AG20443 (cell line): ENCODE results near the gene ARF1.

ENCODE experiments used
- DNase-seq: peaks from one replicate; pipeline ENCODE4 v3.0.0; 2012; ENCODE audit warnings: low spot score, mixed read lengths

ARF1 gene

GRCh38 chr1:228082214-228082917 lies at the start of gene ARF1:
Gene ARF1 (plus strand): TSS chr1:228082708. CDS start chr1:228097115, 14,407 bp downstream.
- DNase-seq = peak; percentile 100

DNA sequence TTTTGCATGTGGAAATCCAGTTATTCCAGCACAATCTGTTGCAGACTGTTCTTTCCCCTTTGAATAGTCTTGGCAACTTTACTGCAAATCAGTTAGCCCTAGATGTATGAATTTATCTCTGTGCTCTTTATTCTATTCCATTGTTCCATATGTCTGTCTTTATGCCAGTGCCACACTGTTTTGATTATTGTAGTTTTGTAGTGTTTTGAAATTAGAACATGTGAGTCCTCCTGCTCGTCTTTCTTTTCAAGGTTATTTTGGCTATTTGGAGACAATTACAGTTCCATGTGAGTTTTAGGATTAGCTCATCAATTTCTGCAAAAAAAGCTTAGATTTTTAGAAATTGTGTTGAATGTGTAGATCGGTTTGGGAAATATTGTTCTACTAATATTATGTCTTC lies 49.1 kb upstream of the ARF1 start:
- no peak for DNase-seq

DNA sequence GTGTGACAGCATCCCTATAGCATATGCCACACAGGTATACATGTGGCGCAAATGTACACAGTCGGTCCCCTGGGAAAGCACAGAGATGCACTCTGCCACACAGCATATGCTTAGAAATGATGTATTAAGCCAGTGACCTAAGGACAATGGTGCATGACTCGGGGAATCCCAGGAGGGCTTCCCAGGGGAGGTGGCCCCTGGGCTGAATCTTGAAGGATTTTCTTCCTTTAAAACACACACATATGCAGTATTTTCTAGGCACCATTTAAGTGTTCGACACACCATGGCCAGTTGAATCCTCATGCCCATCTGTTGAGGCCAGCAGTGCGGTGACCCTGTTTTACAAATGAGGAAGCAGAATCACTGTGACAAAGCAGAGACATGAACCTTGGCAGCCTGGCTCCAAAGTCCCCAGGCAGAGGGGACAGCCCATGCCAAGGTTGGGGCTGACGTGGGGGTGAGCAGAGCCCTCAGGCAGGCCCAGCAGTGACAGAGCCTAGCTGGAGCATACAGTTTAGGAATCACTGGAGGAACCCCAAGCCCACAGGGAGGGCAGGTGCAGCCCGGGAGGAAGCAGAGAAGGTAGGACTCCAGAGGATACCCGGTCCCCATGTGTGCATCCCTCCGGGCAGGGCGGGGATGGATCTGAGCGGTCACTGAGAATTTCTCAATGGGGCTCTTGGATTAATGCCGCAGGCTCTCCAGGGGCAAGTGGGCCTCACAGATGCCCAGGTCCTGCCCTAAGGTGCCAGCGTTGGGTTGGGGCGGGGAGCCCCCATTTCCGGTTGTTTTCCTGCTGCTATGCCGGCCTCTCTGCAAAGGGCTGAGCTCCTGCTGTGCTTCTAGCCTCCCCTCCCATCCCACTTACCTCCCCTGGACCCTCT lies 47.3 kb upstream of the ARF1 start:
- DNase-seq = no peak

DNA sequence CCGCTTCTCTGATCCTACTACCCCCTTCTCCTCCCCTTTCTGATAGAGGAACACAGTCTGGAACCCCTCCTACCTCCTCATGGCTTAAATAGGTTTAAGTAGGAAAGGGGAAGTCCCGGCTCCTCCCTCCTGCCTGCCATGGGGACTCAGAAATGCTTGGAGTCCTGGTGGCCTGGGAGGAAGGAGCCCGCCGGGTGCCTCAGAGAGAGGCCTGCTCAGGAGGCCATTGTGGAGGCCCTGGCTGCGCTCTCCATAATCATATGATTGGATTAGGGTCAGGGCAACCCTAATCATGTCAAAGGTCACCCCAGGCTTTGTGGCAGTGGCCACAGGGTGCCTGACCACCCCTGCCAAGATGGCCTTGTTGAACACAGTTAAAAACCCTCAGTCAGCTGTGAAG lies 46.7 kb upstream of the ARF1 start:
- no peak for DNase-seq

- no peak for DNase-seq
Measured at GRCh38 chr1:228036701-228037231, 45.7 kb upstream of the ARF1 start.

- peak; percentile 56 for DNase-seq
Measured at GRCh38 chr1:228037401-228038386, 44.8 kb upstream of the ARF1 start.

- DNase-seq = no peak
Measured at GRCh38 chr1:228038387-228039005, 44.0 kb upstream of the ARF1 start.

DNA sequence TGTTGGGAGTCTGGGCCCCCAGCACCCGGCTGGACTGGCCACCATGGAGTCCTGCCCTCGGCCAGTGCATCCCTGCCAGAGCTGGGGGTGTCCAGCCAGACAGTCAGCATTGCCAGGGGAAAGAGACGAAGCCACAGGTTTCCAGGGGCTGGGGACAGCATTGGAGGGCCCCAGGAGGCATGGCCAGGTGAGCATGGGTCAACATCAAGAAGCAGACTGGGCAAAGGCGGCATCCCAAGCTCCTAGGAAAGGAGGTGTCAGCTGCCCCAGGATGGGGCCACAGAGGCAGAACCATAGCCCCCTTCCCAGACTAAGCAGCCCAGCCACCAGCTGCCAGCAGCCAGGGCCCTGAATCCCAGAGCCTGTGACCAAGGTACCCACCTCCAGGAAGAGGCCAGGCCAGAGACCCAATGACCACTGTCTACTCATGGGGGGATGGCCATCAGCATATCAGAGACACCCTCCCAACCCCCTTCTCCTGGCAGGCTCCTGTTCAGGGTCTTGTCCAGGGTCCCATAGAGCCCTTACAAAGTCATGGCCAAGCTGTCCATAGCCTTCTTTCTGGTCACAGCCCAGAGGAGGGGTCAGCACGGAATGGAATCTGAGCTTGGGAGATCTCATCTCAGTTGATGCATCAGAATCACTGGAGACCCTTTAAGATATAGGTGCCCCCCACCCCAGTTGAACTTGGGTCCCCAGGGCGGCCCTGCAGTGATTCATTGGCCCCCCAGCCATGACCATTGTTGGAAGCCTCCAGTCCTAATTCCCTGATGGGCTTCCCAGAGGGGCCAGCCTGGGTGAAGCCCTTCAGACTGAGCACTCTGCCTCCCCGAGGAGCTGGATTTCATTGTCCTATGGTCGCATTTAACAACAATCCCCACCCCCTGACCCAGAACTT lies 43.3 kb upstream of the ARF1 start:
- no peak for DNase-seq

DNA sequence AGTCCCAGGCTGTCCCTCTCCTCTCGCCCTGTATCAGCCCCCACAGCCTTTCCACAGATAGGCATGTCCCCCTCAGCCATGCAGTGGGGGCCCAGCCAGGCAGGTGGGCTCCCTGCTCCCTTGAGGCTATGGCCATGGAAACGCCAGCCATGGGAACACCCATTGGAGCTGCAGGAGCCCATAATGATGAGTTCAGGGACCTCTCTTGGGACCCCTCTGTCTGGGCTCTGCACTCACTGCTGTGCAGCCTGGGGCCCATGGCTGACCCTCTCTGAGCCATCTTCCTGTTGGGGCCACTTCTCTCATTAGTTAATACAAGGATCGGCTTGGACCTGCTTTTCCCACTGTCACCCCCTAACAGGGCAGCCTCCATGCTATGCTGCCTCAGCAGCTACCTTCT lies 42.5 kb upstream of the ARF1 start:
- no peak for DNase-seq

DNA sequence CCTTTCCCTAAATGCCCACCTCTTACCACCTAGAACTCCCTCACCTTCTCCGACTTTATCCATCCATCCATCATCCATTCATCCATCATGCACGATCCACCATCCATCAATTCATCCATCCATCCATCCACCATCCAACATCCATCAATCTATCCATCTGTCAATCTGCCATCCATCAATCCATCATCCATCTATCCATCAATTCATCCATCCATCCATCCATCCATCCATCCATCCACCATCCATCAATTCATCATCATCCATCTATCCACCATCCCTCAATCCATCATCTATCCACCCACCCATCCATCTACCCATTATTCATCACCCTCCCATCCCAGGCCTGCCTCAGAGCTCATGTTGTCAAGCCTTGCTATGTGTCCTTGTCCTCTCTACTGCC lies 41.2 kb upstream of the ARF1 start:
- no peak for DNase-seq

DNA sequence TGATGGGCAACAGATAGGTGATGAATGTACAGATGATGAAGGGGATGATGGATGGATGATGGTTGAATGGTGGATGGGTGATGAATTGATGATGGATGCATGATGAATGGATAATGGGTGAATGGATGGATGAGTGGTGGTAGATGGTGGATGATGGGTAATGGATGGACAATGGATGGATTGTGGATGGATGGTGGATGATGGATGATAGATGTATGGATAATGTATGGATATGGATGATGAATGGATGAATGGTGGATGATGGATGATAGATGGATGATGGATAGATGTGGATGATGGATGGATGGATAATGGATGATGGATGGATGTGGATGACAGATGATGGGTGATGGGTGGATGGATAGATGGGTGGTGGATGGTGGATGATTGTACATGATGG lies 40.0 kb upstream of the ARF1 start:
- DNase-seq = no peak

- DNase-seq = no peak
Measured at GRCh38 chr1:228043281-228043848, 39.1 kb upstream of the ARF1 start.

DNA sequence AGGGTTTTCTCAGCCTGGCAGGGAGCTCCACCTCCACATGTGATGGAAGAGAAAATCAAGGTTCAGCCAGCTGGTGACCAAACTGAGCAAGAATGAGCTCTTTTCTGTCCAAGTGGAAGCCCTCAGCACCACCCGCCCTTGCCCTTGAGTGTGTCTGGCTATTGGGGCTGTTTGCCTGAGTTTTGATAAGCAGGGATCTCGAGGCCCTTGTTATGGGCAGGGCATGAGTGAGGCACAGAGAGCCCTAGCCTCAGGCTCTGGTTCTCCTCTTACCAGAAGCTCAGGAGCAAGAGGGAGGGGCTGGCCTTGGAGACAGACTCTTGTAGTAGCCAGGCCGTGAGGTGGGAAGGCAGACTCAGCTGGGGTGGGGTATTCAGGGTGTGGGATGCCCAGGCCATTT lies 37.5 kb upstream of the ARF1 start:
- peak; percentile 55 for DNase-seq

DNA sequence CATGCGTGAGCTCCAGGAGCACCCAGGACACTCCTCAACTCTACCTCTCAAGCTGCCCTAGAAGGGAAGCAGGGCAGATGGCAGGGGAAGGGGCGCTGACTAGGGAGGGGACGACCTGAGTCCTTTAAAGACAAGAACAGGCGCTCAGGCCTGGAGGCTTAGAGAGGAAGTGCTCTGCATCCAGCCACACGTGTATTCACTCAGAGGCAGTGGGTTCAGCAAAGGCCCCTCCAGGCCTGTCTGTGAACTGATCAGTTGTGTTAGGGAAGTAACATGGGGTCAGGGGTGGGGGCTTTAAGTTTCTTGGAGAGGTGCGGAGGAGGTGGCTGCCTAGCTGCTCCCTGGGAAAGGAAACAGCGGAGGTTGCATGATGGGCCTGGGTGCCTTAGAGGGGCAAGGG lies 37.1 kb upstream of the ARF1 start:
- DNase-seq = no peak

DNA sequence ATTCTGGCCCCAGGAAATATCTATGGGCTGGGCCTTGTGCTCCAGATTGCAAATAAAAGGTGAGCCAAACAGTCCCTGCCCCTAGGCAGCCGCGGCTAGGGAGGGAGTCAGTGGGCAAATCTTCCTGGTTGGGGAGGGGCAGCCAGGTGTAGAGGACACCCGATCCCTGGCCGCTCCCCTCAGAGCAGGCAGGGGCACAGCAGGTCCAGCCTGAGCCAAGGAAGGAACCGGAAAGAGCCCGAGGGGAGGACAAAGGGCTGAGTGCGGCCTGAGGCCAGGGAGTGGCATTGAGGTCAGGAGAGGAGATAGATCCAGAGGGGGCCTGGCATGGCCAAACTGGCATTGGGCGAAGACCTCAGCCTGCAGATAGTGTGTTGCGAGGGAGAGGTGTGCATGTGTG lies 36.6 kb upstream of the ARF1 start:
- peak; percentile 3 for DNase-seq

DNA sequence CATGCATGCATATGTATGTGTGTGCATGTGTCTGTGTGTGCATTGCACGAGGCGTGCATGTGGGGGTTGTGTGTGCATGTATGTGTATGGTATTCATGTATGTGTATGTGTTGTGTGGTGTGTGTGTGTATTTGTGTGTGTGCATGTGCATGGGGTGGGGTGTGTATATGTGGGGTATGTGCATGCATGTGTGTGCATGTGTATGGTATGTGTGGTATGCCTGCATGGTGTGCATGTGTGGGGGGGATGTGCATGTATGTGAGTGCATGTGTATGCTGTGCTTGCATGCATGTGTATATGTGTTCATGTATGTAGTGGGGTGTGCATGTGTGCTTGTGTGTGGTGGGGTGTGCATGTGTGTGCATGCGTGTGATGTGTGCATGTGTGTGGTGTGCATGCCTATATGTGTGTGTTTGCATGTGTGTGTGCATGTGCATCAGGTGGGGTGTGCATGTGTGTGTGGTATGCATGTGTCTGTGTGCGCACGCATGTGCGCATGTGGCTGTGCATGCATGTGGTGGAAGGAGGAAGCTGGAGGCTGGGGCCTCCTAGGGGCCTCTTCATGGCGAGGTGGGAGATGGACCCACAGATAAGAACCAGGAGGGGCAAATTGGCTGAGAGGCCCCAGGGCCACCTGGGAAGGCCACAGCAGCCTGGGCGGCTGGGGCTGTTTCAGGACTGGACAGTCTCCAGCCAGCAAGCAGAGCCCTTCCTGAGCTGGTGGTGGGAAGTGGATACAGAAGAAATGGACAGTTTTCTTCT lies 35.9 kb upstream of the ARF1 start:
- no peak for DNase-seq

DNA sequence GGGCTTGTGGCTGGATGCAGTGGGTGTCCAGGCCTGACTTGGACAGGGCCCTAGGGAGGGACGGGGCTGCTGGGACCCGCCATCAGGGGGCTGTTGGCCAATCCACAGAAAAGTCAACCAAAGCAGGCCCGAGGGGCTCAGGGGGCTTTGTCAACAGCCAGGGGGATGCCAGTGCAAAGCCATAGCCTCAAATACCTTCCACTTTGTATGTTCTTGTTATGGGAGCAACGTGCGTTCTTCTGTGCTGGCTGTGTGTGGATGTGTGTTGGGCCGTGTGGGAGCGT lies 35.4 kb upstream of the ARF1 start:
- DNase-seq = no peak

- DNase-seq = no peak
Measured at GRCh38 chr1:228048120-228048519, 34.4 kb upstream of the ARF1 start.

GRCh38 chr1:228048659-228049298 lies 33.7 kb upstream of the ARF1 start:
- DNase-seq = no peak
